ENCODE measurements around the gene MAGEA9.
"Not testable (repeated sequence)": the region's sequence is repeated elsewhere in the genome, so short reads cannot be mapped to it uniquely, and the experiment has no call there.

The MAGEA9 gene

GRCh38 chrX:149804102-149804501 lies 22.4 kb downstream of the MAGEA9 start:
- DNase-seq (ENCODE audit: low read depth, low spot score): no peak
- H3K27ac ChIP-seq: no peak overlapping the region

GRCh38 chrX:149807747-149808458 lies 26.2 kb downstream of the MAGEA9 start:
- no peak overlapping the region for H3K27ac ChIP-seq

GRCh38 chrX:149818652-149819051 lies 36.9 kb downstream of the MAGEA9 start:
- DNase-seq (ENCODE audit: low read depth, low spot score): no peak
- peak overlapping the region; percentile 58 for H3K27ac ChIP-seq

More at GRCh38 chrX:149807747-149808458, 26.2 kb downstream of the MAGEA9 start:
- no peak for DNase-seq (ENCODE audit: low read depth, low spot score)

DNA sequence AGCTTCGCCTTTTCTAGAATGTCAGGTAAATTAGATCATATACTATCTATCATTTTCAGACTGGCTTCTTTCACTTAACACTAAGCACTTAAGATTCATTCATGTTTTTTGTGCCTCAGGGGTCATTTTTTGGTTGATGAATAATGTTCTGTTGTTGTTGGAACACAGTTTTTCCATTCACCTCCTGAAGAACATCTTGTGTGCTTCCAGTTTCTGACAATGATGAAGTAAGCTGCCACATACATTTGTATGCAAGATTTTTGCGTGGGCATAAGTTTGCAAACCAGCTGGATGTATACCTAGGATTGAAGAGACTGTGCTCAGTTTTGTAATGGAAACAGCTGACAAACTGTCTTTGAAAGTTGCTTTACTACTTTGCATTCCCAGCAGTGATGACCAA lies 37.6 kb downstream of the MAGEA9 start:
- H3K27ac ChIP-seq: peak overlapping the region; percentile 58
- no peak for DNase-seq (ENCODE audit: low read depth, low spot score)

DNA sequence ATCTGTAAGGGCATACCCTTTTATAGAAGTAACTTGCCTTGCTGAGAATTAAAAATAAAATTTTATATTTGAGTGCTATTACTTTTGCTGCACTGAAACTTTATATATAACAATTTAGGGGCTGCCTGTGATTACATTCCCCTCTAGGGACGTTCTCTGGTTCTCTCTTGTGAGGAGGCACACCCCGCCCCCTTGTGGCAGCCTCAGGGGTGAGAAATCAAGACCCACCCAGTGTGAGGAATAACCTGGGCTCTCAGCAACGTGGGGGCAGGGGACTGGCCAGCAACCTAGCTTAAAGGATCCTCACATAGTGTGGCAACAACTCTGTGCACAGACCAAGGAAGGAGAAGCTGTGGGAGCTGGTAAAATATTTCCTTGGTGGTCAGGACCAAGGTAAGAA lies 43.7 kb downstream of the MAGEA9 start:
- no peak for DNase-seq (ENCODE audit: low read depth, low spot score)
- no peak overlapping the region for H3K27ac ChIP-seq

DNA sequence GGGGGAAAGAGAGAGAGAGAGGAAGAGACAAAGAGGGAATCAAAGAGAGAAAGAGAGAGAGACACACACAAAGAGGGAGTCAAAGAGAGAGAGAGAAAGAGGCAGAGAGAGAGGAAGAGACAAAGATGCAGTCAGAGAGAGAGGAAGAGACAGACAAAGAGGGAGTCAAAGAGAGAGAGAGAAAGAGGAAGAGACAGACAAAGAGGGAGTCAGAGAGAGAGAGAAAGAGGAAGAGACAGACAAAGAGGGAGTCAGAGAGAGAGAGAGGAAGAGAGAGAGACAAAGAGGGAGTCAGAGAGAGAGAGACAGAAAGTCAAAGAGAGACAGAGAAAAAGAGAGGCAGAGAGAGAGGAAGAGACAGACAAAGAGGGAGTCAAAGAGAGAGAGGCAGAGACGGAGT lies 45.5 kb downstream of the MAGEA9 start:
- DNase-seq (ENCODE audit: low read depth, low spot score): no peak
- peak overlapping the region; percentile 92 for H3K27ac ChIP-seq

- peak overlapping the region; percentile 92 for H3K27ac ChIP-seq
- DNase-seq (ENCODE audit: low read depth, low spot score): peak; percentile 68
These were observed 48.0 kb downstream of the MAGEA9 start for GRCh38 chrX:149829751-149830191.

DNA sequence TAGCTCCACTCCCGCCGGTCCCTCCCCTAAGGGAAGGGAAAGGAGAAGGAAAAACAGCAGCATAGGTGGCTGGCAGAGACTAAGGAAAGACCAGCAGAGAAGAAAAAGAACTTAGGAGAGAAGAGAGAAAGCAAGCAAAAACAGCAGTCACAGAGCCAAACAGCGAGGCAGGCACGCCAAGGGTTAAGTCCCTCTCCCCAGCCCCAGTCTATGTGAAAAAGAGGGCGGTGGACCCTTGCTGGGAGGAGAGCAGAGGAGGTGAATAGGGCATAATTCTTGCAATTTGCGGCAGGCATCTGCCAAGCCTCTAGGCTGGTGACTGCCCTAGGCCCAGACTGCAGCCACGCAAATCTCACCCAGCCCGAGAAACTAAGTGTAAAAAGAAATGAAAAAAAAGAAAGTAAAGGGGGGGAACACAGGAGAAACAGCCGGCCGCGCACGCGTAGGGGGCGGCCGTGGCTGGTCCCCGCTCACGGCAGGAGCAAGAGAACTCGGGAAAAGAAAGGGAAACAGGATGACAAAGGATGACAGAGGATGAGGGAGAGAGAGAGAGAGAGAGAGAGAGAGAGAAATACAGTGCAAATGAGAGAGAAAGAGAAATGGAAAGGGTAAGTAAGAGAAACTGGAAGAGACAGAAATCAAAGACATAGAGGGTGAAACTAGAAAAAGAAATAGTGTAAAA lies 48.6 kb downstream of the MAGEA9 start:
- H3K27ac ChIP-seq: peak overlapping the region; percentile 92
- no peak for DNase-seq (ENCODE audit: low read depth, low spot score)

DNA sequence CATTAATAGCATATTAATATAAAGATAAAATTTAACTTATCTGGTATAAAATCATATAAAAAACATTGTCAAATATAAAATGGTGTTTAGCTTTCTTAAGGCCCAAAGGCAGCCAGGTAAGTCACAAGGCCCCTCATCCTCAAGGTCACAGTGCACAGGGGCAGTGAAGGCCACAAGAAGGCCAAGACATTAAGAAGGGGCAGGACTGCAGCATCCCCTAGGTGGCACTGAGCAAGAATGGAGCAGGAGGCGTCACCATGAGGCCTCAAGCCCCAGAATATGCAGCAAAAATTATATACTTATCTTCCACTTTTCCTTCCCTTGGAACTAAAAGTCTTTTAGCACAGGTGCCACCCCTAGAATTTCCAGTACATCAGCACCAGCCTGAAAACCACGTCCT lies 49.7 kb downstream of the MAGEA9 start:
- no peak for DNase-seq (ENCODE audit: low read depth, low spot score)
- no peak overlapping the region for H3K27ac ChIP-seq

DNA sequence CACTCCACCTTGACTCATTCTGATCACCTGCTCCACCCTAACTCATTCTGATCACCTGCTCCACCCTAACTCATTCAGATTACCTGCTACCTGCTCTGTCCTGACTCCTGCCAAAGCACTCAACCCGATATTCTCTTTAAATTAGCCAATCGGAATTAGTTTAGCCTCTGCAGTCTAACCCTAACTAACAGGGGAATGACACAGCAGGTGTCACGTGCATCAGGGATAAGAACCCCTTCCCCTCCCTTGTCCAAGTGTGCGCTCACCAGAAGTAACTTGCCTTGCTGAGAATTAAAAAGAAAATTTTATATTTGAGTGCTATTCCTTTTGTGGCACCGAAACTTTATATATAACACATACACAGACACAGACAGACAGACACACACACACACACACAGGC lies 55.0 kb downstream of the MAGEA9 start:
- H3K27ac ChIP-seq; DNase-seq (ENCODE audit: low read depth, low spot score): not testable (repeated sequence)

DNA sequence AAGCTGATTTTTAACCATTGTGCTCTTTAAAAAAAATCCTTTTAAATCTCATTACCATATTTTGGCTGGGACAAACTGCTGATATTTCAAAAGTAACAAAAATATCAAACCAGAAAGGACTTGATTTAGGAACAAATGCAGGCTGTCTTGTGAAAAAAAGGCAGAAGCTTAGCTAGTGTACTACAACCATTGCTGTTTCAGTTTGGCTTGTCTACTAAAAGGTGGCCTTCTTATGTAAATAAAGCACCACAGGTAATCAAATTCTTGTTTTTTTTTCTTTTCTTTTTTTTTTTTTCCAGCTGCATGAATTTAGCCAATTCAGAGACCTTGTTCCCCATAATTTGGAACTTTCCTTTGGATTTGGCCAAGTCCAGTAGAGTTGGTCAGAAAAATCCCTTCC lies 55.4 kb downstream of the MAGEA9 start:
- no peak for DNase-seq (ENCODE audit: low read depth, low spot score)
- H3K27ac ChIP-seq: peak overlapping the region; percentile 22
